Measurements from ENCODE around the gene KMT2C. TPM values are rescaled to one million over a fixed set of nuclear protein-coding genes. Genes with fewer than 3 reads are reported as not detected.

KMT2C gene
- total and polyA plus RNA-seq, 10 of the 15 experiments (the other 5 are each of a cell fraction or from before 2014, with no cell fraction given): 3.3 to 45.2 (median 19.2) TPM

- no peak overlapping the region for H3K27ac ChIP-seq (ENCODE audit: control insufficient read depth, insufficient read depth)
- ATAC-seq: no peak; the same call in 2 of the 3 replicates
- H2AFZ ChIP-seq (ENCODE audit: control insufficient read depth, low read depth, low read length): no peak overlapping the region
- 97% methylated on average over 13 of the region's 13 CpGs for WGBS (ENCODE audit: insufficient coverage, insufficient replicate concordance, low lambda C conversion rate, missing lambda C conversion rate)
- no peak for FAIRE-seq
- in situ Hi-C loops (cut with MboI): no loop called here
- H3K36me3 ChIP-seq (ENCODE audit: control insufficient read depth in 2 of 2, insufficient read depth in 2 of 2, low read length in 1 of 2): peaks cover 13 to 16% of the 10 kb centered on the region in 2 experiments; a peak in 3 of 4 replicates
- RAD21 ChIA-PET (ENCODE audit: unreplicated experiment): no interaction called here
- no peak overlapping the region for H3K4me3 ChIP-seq
- H4K20me1 ChIP-seq (ENCODE audit: control insufficient read depth, insufficient read depth): no peaks in the 10 kb centered on the region
- TF ChIP-seq MTA3 (IDR thresholded peaks at IDR 0.05; ENCODE audit: borderline replicate concordance, low read length): no peak
- TF ChIP-seq POLR2AphosphoS5 (IDR thresholded peaks at IDR 0.05; ENCODE audit: low read length): peak; percentile 40; the same call in 1 of the 2 replicates
- TF ChIP-seq POLR2A (IDR thresholded peaks at IDR 0.05; ENCODE audit: low read depth, low read length): peak; percentile 50; the same call in 1 of the 2 replicates
- SMC1A ChIA-PET (ENCODE audit: uncharacterized antibody, unreplicated experiment): interaction anchor here (1.8 kb wide), 1 partner anchor 573 kb away, joined by 5 read pairs; no protein-coding TSS in a partner anchor
- no peaks in the 10 kb centered on the region for H3K79me2 ChIP-seq (ENCODE audit: control insufficient read depth, insufficient read depth, low read length)
- CTCF ChIA-PET: interaction anchor here (0.6 kb wide), 1 partner anchor 41 kb away, joined by 3 read pairs; no protein-coding TSS in a partner anchor
- intact Hi-C loops (cut with micrococcal nuclease; ENCODE audit: unreplicated experiment): no loop called here
- no peak overlapping the region for H3K9ac ChIP-seq (ENCODE audit: control insufficient read depth, insufficient read depth, low read length)
- no peaks in the 10 kb centered on the region for H3K4me1 ChIP-seq (ENCODE audit: control insufficient read depth, insufficient read depth, low read length)
- POLR2A ChIA-PET: no interaction called here
- no TSS peak for BruUV-seq (replicated peaks)
- no peaks in the 10 kb centered on the region for H3K9me3 ChIP-seq (replicated peaks; ENCODE audit: control insufficient read depth, insufficient read depth, low read length)
- no peak for DNase-seq (ENCODE audit: low read depth, low spot score)
- no peak overlapping the region for H3K4me2 ChIP-seq (ENCODE audit: control insufficient read depth, insufficient read depth)
- H3K27me3 ChIP-seq (replicated peaks in 1 of 2; ENCODE audit: control insufficient read depth in 2 of 2, insufficient read depth in 2 of 2, low read length in 1 of 2): no peaks in the 10 kb centered on the region
Measured at GRCh38 chr7:152133804-152134203, 302.0 kb downstream of the KMT2C start.

- ChIA-PET RAD21 (ENCODE audit: unreplicated experiment) (no interaction called here), CTCF (interaction anchor here (0.6 kb wide), 1 partner anchor 24 kb away, joined by 3 read pairs; no protein-coding TSS in a partner anchor), SMC1A (ENCODE audit: uncharacterized antibody, unreplicated experiment) (no interaction called here), POLR2A (no interaction called here)
- TSS peak; percentile 8 for BruUV-seq (replicated peaks)
- Histone ChIP-seq H3K9me3 (replicated peaks; ENCODE audit: control insufficient read depth, insufficient read depth, low read length) (no peaks in the 10 kb centered on the region), H3K27ac (ENCODE audit: control insufficient read depth, insufficient read depth) (no peak overlapping the region), H3K27me3 (replicated peaks in 1 of 2; ENCODE audit: control insufficient read depth in 2 of 2, insufficient read depth in 2 of 2, low read length in 1 of 2) (no peaks in the 10 kb centered on the region), H3K4me1 (ENCODE audit: control insufficient read depth, insufficient read depth, low read length) (no peaks in the 10 kb centered on the region), H3K36me3 (ENCODE audit: control insufficient read depth in 2 of 2, insufficient read depth in 2 of 2, low read length in 1 of 2) (peaks cover 9 to 16% of the 10 kb centered on the region in 2 experiments; a peak in 3 of 4 replicates), H3K79me2 (ENCODE audit: control insufficient read depth, insufficient read depth, low read length) (no peaks in the 10 kb centered on the region), H3K4me3 (no peak overlapping the region), H3K9ac (ENCODE audit: control insufficient read depth, insufficient read depth, low read length) (no peak overlapping the region), H2AFZ (ENCODE audit: control insufficient read depth, low read depth, low read length) (no peak overlapping the region), H3K4me2 (ENCODE audit: control insufficient read depth, insufficient read depth) (no peak overlapping the region), H4K20me1 (ENCODE audit: control insufficient read depth, insufficient read depth) (no peaks in the 10 kb centered on the region)
- in situ Hi-C loops (cut with MboI): no loop called here
- TF ChIP-seq CEBPZ (IDR thresholded peaks at IDR 0.05; ENCODE audit: low read depth, low read length): no peak
- TF ChIP-seq ASH2L (IDR thresholded peaks at IDR 0.05; ENCODE audit: borderline replicate concordance, low read depth): no peak
- no peak for TF ChIP-seq E2F4 (IDR thresholded peaks at IDR 0.05; ENCODE audit: low read depth, low read length)
- TF ChIP-seq TCF3 (IDR thresholded peaks at IDR 0.05; ENCODE audit: borderline replicate concordance, insufficient read depth, low read depth, low read length): no peak
- TF ChIP-seq NRF1 (conservative IDR thresholded peaks at IDR 0.05; ENCODE audit: low read depth, low read length): no peak
- no peak for DNase-seq (ENCODE audit: low read depth, low spot score)
- intact Hi-C loops (cut with micrococcal nuclease; ENCODE audit: unreplicated experiment): no loop called here
- ATAC-seq: peak; percentile 22; the same call in 1 of the 3 replicates
- no peak for FAIRE-seq
- WGBS (ENCODE audit: insufficient coverage, insufficient replicate concordance, low lambda C conversion rate, missing lambda C conversion rate): 97% methylated on average over 5 of the region's 5 CpGs
Measured at GRCh38 chr7:152132812-152133211, 303.0 kb downstream of the KMT2C start.

Data from GM12878 (cell line).